ENCODE measurements around the gene CD99.
"Not testable (repeated sequence)": the region's sequence is repeated elsewhere in the genome, so short reads cannot be mapped to it uniquely, and the experiment has no call there.

The CD99 gene

DNA sequence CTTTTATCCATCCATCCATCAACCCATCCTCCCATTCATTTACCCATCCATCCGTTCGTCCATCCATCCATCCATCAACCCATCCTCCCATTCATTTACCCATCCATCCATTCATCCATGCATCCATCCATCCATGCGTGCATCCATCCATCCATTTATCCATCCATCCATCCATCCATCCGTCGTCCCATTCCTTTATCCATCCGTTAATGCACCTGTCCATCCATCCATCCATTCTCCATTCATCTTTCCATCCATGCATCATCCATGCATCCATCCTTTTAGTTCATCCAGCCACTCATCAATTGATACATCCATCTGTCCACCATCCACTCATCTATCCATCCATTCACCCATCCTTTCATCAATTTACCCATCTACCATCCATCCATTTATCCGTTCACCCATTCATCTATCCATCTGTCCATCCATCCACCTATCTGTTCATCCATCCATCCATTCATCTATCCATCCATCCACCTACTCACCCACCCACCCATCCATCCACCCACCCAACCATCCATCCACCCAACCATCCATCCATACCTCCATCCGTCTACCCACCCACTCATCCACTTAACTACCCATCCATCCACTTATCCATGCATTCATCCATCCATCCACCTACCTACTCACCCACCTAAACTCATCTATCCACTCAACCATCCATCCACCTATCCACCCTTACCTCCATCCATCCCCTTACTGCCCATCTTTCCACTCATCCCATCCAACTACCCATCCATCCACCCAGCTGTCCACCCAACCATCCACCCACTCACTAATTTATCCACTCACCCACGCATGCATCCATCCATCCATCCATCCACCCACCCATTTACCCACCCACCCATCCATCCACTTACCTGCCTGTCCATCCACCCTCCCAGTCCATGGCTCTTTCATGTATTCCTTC is 9.6 kb downstream of the CD99 start:
- no peak for DNase-seq

DNA sequence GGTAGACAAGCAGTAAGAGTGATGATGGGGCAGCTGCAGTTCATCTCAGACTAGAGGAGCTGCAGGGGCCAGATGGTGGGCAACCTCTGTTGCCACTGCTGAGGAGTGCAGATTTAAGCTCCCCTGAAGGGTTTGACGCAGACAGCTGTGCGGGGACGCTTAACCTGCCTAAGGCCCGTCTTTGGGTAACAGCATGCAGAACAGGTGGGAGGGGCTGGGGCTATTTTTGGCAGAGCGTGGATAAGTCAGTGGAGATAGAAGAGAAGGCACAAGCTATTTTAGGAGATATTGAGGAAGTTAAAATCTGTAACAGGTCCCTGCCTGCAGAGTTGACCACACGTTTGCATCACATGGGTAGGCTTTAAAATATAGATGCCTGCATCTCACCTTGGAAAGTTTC is 10.5 kb downstream of the CD99 start:
- DNase-seq = no peak

DNA sequence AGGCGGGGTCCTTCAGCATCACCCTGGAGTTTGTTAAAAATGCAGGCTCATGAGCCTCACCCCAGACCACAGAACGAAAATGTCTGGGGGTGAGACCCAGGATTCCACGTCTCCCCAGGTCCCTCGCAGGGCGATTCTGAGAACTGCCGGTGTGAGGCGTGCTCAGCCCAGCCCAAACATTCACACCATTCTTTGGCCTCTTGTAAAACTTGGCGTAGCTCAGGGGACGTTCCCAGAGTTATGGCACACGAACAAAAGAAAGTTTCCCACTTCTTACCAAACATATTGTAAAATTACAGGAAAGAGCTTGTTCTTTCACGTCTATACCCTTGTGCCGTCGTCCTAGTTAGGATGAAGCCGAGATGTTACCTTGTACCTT is 12.9 kb downstream of the CD99 start:
- DNase-seq = no peak

DNA sequence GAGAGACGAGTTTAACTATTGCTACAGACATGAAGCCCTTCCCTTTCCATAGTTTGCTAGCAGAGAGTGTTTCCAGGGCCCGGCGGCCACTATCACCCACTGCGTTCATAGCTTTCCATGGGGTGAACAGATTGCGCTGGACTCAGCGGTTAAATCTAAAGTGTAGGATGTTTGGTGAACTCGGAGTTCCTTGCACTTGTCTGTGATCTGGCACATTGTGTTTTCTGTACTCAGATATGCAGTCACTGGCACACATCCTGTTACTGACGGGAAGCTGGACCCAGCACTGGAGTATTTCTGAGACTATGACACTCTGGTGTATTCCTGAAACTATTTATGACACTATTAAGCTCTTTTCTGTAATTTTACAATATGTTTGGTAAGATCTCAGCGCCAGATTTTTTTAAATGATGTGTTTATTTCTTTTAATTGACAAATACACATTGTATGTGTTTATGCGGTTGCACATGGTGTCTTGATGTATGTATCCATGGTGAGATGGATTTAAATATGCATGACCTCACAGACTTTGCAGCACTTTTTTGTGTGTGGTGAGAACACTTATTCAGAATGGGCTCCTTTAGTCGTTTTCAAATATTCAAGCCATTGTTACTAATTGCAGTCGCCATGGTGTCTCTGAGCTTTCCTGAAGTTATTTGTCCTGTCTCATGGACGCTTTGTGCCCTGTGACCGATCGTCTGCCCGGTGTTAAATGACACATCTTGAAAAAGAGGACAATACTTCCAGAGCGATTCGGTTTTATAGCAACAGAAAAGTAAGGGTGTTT is 14.1 kb downstream of the CD99 start:
- no peak for DNase-seq

DNA sequence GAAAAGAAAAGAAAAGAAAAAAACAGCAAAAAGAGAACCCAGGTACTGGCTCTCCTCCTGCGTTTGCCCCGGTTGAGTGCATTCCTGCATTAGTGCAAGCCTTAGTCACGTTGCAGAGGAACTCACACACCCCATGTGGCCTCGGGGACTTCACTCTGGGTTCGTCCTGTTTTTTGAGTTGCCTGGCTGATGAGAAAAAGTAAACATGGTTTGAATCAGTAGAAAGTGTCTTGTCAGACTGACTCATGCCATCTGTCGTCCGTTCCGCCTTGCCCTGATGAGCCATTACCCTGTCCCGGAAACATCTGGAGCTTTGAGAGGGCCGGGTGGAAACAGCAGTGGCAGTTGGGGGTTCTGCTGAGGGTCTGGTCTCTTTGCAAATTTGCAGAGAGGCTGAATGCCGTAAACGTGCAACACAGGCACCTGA is 16.3 kb downstream of the CD99 start:
- DNase-seq = no peak

DNA sequence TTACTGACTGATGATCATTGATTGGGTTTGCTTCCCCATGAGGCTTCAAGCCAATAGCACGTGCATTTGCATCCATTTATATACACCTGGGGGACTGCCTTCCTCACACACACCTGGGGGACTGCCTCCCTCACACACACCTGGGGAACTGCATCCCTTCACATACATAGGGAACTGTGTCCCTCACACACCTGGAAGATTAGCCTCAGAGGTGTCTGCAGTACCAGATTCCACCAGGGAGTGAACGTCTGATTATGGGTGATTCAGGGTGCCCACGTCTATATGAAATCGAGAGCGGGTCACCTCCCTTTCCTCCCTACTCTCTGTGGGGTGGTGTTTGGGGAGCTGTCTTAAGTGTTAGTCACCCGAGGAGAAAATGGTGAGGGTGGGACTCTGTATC is 16.9 kb downstream of the CD99 start:
- DNase-seq = no peak

DNA sequence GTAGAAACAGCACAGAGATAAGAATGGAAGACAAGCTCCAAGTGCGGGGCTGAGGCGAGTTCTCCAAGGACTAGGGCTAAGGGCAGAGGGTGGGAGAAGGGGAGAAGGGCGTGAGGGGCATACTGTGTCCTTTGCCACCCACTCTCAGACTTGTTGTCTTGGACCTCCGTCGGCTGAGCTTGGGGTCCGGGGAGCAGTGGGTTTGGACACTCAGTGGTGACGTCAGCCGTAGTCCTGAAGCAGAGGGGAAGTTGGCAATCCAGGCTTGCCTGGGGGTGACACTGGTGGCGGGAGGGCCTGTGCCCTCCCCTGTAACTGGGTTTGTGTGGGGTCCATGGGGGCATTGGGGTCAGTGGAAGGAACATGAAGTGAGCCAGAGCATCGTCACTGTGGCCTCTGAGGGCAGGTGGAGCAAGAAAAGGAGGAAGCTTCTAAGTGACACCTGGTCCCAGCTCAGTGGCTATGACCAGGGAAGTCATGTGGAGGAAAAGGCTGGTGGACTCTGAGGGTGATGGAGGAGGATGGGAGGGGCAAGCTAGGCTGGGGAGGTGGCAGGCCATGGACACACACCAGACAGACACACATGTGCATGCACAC is 17.6 kb downstream of the CD99 start:
- no peak for DNase-seq

DNA sequence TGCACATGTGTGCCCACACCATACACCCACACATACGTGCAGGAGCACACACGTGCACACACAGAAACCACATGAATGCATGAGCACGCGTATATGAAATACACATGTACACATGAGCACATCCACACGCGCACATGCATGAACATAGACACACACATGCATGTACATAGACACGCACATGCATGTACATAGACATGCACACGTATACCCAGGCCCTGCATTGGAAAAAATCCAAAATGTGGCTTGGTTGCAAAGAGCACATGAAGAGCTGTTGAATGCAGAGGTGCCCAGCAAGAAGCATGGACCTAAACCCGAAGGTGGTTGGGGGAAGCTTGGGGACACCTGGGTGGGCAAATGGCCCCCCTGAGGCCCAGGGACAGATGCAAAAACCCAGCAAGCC is 18.5 kb downstream of the CD99 start:
- DNase-seq = no peak

DNA sequence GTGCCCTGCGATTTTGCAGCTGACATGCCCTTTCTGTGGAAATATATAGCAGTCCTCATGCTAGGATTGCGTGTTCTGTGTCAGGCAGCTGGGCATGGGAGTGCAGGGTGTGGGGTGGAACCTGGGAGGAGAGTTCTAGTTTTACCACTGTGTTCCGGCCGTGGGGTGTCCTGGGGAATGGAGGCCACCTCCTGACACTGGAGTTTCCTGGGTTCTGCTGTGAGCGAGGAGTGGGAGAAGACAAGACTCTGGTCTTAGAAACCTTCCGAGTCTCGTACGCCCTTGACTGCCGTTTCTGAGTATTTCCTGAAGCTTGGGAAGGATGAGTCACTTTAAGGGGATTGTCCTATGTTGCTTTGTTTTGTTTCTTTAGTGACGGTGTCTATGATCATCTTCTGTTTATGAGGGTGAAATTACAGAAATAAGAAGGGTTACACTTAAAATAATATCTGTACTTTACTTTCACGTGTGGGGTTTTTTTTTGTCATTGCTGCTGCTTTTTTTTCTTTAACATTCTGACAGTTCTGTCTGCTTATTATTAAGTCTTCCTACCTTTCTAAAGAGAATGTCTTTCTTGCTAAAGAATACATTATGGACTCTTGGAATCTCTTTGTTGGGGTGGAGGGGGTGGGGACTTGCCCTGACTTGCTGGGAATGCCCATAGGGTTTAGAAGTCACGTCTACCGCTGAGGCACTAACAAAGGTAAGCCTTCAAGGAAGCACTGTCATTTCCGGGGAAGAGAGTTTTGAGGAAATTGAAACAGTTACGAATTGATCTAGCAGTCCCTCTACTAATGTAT is 19.1 kb downstream of the CD99 start:
- DNase-seq = no peak

DNA sequence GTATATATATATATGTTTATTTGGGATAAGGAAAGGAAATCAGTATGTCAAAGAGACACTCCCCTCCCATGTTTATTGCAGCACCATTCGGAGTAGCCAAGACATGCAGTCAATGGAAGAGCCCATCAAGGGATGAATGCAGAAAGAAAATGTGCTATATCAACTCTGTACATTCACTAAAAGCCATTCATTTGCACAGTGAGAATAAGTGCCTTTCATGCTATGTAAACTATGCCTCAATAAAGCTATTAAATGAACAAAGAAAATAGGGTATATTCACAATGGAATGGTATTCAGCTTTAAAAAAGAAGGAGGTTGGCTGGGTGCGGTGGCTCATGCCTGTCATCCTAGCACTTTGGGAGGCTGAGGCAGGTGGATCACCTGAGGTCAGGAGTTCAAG is 20.3 kb downstream of the CD99 start:
- DNase-seq = no peak

DNA sequence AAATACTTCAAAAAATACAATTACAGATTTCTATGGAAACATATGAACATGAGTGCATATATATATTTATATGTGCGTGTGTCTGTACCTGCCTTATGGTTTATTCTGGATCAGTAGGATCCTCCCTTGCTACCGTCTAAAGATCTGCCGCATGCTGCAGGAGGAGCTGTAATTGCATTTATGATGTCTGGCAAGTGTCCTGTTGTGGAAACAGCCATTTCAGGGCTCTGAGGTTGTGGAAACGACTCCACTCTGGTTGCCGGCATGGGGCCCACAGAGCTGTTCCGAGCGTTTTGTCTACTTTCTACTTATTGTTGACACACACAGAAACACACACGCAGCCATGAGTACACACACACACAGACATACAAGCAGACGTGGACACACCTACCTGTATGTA is 21.3 kb downstream of the CD99 start:
- no peak for DNase-seq

DNA sequence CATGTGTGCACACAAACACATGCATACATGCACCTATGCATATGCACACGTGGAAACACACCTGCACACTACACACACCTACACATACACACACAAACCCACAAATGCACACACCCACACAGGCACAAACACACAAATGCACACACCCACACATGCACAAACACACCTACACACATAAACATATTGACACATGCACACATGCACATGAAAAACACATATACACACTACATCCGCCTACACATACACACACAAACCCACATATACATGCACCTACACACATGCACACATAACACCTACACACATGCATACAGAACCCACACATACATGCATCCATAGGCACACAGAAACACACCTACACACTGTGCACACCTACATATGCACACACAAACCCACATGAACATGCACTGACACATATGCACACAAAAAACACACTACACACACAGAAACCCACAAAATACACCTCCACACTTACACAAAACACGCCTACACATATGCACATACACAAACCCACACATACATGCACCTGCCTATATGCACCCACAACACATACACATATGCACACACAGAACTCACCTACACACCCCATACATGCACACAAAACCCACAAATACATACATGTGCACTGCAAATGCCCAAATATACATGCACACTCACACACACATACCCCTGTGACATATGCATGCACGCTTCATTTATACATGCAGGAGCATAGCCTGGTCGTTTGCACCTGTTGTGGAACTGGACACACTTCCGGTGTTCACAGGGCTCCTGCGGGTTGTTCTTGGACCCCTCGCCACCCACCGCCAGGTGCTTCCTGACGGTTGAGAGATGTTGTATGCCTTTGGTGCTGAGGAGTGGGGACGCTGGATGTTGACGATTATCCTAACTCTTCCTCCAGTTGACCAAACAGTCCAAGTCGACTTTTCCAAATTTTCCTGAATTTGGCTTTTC is 22.1 kb downstream of the CD99 start:
- no peak for DNase-seq

DNA sequence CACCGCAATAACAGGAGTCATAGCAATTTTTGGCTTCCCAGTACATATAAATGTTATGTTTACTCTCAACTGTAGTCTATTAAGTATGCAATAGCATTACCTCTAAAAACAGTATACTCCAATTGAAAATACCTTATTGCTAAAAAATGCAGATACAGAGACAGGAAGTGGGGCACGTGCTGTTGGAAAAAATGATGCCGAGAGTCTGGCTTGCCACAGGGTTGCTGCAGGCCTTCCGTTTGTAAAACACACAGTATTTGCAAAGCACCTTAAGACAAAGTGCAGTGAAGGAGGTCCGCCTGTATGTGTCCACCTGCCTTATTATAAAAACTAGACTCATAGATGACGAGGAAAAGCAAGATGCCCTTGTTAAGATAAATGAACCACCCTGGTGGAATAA is 23.5 kb downstream of the CD99 start:
- DNase-seq = no peak

DNA sequence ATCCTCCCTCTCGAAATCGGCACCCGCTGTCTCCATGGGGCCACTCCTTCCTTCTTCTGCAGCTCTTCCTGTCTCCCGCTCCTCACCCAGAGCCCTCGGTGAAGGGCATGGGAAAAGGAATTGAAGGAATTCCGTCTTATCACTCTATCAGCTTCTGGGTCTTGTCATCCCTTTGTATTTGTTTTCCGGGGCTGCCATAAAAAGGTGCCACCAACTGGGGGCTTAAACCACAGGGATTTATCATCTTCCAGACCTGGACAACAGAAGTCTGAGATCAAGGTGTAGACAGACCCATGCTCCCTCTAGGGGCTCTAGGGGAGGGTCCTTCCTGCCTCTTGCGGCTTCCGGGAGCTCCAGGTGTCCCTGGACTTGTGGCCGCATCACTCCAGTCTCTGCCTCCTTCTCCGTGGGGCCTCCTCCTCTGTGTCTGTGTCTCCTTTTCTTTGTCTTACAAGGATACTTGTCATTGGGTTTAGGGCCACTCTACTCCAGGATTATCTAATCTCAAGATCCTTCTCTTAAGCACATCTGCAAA is 24.0 kb downstream of the CD99 start:
- DNase-seq = no peak

DNA sequence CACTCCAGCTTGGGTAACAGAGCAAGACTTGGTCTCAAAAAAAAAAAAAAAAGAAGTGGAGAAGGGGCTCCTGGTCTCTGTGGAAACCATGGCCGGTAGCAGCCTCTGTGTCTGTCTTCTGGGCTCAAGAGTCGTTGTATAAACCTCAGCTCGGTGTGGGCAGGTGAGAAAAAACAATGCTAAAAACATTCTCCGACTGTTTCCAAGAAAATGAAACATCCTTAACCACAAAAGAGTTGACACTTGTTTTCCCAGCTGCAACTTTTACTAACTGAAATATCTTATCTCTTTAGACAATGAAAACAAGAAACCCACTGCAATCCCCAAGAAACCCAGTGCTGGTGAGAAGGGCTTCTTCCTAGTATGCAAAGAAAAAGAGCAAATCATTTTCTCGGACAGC is 26.2 kb downstream of the CD99 start:
- no peak for DNase-seq

DNA sequence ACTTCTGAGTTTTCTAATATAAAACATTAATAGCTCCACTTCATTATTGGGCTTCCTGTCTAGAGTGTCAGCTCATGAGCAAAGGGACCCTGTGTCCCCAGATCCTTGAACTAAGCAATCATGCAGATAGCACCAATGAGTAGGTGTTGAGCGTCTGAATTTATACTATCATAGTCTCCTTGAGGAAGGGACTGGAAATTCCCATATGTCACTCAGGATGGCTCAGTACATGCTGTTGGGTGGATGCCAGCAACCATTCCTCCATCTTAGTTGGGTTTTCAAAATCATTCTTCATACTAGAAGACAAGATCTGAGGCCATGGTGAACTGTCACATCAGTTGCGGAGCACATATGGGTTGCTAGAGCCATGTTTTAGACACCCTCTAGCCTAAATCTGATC is 27.7 kb downstream of the CD99 start:
- DNase-seq = no peak

DNA sequence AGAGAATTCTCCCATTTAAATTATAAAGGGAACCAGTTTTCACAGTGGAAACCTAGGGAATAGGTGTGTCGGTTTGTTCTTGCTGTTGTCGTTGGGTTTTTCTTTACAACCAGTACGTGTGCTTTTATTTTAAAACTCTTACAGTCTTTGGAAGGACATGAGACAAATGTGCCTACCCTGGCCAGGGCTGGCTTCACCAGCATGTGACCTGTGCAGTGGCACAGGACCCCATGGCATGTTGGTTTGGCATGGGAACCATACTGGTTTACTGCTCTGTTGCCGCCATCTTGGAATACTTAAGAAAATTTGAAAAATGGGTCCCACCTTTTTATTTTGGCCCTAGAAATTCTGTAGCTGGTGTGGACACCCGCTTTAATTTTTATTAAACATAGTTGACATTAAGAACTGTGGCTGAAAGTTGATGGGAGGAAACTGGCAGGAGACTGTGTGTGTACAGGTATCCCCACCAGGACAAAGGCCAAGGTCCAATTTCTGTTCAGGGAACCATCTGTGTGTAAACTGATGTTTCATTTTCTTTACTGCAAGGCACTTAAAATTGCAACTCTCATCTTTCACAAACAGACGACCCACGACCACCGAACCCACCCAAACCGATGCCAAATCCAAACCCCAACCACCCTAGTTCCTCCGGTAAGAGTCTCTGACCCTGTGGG is 28.8 kb downstream of the CD99 start:
- DNase-seq = no peak

DNA sequence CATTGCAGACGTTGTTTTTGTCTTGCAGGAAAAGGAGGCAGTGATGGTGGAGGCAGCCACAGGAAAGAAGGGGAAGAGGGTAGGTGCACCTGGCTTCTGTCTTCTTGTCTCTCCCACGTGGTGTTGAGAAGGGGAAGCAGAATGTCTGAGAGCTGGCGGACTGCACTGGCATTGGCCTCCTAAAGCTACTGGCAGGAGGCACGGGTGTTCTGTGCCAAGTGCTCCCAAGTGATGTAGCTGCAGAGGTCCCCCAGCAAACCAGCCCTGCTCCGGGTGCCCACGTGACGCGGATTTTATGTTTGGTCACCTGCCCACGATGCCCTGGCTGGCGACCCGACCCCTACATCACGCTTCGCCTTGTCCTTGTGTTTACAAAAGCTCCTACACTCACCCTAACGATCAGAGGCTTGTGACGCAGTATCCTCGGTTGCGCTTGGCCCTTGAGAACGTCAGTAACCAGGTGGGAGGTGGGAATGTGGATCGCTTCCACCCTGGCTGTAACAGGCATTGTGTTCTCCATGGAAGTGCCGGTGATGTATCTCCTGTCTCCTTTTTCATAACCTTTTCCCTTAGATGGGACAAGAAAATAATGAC is 32.3 kb downstream of the CD99 start:
- DNase-seq = no peak

DNA sequence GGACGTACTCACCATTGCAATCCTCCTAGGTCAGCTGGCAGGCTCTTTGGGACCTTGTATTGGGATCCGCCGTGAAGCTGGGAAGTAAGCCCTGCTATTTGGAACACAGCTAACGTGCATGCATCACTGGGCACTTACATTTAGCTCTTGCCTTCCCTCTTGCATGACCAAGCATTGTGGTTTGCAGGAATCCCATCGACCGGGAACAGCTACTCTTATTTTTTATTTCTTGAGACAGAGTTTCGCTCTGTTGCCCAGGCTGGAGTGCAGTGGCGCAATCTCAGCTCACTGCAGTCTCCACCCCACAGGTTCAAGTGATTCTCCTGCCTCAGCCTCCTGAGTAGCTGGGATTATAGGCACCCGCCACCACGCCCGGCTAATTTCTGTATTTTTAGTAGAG is 36.2 kb downstream of the CD99 start:
- DNase-seq = not testable (repeated sequence)

DNA sequence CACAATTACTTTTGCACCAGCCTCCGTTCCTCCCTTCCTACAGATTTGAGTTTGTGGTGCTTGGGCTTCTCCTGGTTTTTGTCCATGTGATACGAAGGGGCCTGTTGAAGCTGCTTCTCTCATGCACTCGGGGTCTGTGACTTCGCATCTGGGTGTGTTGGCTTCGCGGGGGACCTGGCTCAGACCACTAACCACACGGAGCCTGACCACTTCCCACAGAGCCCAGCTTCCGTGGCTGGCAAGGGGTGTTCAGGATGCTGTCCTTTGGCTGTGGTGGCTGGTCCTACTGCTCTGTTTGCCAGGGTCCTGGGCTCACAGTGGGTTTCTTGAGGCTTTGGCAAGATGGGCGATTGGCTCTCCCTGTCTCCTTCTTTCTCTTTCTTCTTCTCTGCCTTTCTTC is 41.0 kb downstream of the CD99 start:
- DNase-seq = no peak

DNA sequence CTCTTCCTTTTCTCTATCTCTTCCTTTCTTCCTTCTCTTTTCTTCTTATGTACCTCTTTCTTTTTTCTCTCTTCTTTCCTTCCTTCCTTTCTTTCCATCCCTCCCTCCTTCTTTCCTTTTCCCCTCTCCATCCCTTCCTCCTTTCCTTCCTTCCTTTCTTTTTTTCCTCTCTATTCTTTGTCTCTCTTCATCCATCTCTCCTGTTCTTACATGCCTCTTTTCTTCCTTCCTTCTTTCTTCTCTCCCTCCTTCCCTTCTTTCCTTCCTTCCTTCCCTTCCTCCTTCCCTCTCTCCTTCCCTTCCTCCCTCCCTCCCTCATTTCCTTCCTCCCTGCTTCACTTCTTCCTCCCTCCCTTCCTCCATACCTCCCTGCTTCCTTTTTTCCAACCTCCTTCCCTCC is 41.6 kb downstream of the CD99 start:
- no peak for DNase-seq
